ENCODE measurements around the gene CMTM1.

Gene CMTM1

GRCh38 chr16:66539623-66540469, 26.4 kb upstream of the CMTM1 start:
- no peak for DNase-seq

DNA sequence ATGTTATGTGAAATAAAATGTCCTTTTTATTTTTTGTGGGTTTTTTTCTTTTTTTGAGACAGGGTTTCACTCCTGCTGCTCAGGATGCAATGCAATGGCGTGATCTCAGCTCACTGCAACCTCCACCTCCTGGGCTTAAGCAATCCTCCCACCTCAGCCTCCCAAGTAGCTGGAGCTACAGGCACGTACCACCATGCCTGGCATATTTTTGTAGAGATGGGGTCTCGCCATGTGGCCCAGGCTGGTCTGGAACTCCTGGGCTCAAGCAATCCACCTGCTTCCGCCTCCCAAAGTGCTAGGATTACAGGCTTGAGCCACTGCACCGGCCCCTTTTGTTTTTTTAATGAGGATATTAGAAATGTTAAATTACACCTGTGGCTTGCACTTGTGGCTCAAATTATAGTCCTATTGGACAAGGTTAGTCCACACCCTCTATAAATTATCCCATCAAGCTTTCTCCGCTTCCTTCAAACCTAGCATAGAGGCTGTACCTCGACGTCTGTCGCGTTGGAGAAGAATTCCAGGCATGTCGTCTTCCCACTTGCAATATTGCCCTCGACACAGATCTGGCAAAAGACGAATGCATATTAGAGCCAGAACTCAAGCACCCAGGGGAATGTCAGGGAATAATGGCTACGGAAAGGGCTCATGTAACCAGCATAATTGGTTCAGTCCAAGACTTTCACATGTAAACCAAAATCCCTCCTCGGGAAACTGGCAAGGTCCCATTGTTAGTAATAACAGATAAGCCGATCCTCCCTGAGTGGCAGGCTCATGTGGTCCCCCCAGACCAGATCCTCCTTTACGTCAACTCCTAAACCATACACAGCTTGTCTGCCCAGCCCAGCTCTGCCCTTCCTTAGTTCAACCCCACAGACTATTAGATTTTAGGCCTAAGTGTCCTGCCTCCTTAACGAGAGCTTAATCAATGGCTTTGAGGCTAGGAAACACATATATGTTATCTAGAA, 24.6 kb upstream of the CMTM1 start:
- DNase-seq = no peak

- no peak for DNase-seq
These were observed 23.8 kb upstream of the CMTM1 start for GRCh38 chr16:66542396-66542795.

DNA sequence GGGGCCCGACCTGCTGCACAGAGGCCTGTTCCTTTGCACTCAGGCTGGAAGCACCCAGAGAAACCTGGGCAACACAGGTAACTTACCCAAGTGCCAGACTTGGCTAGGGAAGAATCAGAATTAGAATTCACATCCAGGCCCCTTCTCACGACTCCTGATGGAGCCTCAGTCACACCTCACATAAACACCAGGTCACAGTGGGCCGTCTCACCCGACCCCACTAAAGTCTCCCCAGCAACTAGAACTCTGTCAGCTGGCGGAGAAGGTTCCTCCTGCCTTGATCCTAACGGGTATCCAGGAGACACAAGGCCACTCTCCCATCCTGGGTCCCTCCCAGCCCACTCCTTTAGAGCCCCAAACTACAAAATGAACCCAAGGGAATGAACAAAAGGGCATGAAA, 22.7 kb upstream of the CMTM1 start:
- no peak for DNase-seq

GRCh38 chr16:66544016-66544757, 22.1 kb upstream of the CMTM1 start:
- DNase-seq = no peak

- DNase-seq = no peak
These were observed 18.9 kb upstream of the CMTM1 start for GRCh38 chr16:66547101-66547989.

DNA sequence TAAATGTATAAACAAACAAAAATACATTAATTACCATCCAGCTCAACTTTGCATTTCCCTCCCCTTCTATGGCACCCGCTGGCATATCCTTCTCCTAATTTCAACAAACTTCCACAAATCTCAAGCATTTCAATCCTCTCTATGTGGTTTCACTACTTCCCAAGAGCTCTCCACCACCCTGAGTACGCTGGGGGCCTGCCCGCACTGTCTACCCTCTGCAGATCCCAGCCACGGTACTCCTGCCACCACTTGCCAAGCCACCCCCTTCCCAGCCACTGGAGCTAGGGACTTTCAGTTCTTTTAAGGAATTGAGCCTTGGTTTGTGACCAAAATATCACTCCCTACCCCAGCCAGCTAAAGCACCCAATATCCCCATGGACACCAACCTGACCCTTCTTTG, 18.2 kb upstream of the CMTM1 start:
- no peak for DNase-seq

DNA sequence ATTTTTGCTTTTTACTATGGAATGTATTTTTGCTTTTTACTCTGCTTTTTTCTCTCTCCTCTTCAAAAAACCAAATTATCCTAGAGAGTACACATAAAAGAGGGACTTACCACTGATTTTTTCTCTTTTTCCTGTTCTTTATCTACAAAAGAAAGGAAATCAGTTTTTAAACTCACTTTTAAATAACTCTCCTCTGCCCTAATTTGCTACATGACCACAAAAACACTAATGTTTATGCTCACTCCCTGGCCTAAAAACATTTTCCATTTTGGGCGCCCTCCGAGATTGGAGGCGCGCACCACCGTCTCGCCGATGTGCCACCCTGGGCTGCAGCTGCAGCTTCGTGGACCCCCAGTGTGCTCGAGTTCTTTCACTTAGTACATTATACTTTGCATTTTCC, 17.4 kb upstream of the CMTM1 start:
- no peak for DNase-seq

DNA sequence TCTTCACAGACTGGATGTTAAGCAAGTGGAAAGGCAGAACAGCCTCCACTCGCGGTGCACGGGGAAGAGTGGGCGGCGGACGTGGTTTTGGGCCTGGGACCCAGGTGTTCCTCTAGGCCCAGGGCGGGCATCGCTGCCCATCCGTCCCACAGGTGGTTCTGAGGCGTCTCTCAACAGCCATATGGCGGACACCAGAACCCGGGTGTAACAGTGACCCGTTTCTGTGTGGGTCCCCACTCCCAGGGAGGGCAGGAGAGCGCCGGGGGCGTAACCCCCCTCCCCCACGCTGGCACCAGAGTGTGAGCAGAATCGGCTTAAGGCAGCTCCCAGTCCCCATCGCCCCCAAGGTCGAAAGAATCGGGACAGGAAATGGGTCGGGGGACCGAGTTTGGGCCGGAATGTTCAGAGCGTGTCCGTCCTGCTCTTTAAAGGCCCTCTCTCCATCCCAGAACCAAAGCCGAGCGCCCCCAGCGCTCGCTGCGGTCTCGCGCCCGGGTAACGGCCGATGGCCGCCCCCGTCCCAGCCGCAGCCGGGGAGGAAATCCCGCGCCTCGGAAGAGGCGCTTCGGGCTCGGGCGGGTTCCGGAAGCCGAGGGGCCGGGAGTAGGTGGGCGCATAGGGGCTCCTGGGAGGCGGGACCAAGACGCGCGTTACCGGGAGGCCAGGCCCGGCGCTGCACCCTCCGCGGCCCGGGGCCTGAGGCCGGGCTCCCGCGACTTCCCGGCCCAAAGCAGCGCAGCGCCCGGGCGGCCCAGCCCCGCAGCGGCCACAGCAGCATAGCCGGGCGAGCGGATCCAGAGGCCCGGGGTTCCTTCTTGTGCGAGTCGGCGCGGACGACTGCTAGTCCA, 16.7 kb upstream of the CMTM1 start, which contains the start of gene TK2:
TK2 (minus strand) TSS at position 839 of the 848 bp plus-strand sequence; CDS start at position 778, 61 bp downstream.
- peak; percentile 57 for DNase-seq

- DNase-seq = peak; percentile 82
These were observed 14.9 kb upstream of the CMTM1 start for GRCh38 chr16:66551348-66551759.

- DNase-seq = peak; percentile 33
These were observed 14.4 kb upstream of the CMTM1 start for GRCh38 chr16:66551788-66552285.

- DNase-seq = peak; percentile 94
These were observed 13.7 kb upstream of the CMTM1 start, which contains the start of gene CKLF for GRCh38 chr16:66552286-66553177. CKLF (plus strand) TSS chr16:66552576; CDS start chr16:66552716, 140 bp downstream.

GRCh38 chr16:66553223-66553622, 13.0 kb upstream of the CMTM1 start:
- DNase-seq = peak; percentile 23

DNA sequence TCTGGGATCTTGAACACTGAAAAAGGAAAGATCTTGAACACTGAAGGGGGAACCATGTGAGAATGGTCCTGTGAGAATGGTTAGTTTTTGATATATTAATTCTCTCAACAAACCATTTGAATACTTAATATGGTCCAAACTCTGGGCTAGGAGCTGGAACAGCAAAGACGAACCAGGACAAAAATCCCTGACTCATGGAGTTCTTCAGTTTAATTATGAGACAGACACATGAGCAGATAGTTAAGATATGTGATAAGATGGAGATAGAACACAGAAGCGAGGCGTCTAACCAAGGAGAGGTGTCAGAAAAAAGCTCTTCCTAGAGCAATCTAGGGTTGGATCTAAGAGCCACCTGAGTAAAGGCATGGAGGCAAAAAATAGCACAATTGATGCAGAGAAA, 12.2 kb upstream of the CMTM1 start:
- peak; percentile 16 for DNase-seq

DNA sequence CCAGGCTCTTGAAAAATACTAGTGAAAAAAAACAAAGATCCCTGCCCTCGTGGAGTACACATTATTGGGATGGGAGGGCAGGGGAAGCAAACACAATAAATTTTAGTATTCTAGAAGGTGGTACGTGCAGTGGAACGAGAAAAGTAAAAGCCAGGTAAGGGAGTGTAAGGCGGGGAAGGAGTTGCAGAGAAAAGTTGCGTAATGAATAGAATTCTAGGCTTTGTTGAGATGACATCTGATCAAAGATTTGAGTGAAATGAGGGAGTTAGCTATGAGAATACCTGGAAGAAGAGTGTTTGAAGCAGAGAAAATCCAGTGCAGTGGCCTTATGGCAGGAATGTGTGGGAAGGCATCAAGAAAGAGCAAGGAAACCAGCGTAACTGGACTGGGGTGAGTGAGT, 11.7 kb upstream of the CMTM1 start:
- DNase-seq = no peak

DNA sequence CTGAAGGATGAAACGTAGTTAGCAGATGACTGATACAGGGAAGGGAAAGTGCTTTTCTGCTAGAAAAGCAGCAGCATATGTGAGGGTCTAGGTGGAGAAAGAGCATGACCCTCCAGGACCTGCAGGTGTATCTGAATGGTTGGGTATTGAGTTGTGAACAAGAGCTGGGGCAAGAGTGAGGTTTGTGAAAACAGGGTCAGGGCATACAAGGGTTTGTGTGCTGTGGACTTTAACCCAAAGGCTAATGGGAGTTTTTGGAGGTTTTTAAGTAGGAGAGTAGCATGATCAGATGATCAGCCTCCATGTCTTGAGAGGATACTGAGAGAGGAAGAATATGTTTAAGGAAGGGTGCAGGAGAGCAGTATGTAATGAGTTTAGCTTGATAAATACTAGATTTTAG, 6.1 kb upstream of the CMTM1 start:
- no peak for DNase-seq

DNA sequence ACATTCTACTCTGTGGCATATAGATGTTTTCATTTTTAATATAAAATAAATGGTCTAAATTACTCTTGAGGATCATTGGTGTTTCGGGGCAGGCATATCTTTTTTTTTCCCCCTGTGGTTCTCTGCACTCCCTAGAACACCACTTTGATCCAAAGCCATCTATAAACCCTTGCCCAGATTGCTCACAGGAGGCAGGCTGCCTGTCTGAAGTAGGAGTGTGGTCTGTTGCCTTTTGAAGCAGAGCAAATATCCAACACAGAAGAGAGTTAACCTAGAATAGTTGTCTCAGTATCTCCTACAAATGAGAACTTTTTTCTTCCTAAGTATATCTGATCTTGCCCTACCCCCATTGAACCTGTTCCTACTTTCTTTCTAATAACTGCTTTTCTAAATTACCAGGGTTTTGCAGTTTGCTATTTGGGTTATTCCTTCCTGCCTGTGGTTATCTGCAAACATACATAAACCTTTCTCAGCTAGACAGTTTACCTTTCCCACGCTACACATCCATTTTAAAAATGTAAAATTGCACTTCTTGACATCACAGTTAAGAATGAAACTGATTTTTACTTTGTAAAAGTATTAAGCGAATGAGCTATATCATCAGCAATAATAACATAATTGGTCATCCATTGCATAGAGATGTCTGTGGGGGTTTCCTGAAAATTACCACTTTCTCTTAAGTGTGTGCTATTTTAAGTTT, 4.7 kb upstream of the CMTM1 start:
- DNase-seq = no peak

DNA sequence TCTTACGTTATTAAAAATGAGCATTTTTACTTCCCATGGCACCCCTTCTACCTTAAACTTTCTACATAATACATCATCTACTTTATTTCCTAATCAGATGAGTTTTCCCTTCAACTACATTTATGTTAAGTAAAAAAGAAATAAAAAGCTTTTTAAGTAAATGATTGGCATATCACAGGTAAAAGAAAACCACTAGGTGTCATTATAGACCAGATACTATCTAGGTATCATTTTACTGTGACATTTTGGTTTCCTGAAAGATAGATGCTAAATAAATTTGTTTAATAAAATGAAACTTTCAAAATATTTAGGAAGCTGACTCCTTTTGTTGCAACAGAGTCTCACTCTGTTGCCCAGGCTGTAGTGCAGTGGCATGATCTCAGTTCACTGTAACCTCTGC, 3.8 kb upstream of the CMTM1 start:
- peak; percentile 13 for DNase-seq

GRCh38 chr16:66562986-66563385, 3.3 kb upstream of the CMTM1 start:
- peak; percentile 89 for DNase-seq
